ENCODE measurements around the gene MPP2.

DNA sequence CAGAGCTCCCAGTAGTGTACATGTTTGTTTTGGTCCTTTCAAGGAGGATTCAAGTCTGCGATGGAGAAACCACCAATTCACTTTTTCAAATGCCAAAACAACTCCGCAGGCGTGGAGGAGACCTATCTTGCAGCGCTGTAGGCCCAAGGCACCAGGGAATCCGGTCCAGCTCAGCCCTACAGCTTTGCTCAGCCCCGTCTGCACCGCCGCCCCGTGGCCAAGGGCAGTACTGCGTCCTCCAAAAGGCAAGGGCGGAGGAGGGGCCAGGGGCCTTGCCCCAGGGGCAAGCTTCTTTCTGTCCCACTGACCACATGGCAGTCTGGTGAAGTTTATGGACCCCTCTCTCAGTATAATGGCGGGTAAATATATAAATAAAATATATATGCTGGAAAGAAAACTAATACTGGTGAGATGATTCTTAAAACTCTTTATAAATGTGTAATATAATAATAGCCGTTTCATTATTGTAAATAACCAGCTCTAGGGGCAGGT, 61.1 kb downstream of the MPP2 start:
- TF ChIP-seq POLR2A (IDR thresholded peaks at IDR 0.05; ENCODE audit: low read length) (no peak), GATA1 (IDR thresholded peaks at IDR 0.05; ENCODE audit: low read depth, low read length) (no peak)
